ENCODE data around the gene CWC15.

DNA sequence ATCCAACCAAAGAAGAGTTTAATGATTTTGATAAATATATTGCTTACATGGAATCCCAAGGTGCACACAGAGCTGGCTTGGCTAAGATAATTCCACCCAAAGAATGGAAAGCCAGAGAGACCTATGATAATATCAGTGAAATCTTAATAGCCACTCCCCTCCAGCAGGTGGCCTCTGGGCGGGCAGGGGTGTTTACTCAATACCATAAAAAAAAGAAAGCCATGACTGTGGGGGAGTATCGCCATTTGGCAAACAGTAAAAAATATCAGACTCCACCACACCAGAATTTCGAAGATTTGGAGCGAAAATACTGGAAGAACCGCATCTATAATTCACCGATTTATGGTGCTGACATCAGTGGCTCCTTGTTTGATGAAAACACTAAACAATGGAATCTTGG, 24.1 kb upstream of the CWC15 start:
- TF ChIP-seq POLR2A (IDR thresholded peaks at IDR 0.05), result no peak
- TF ChIP-seq CTCF (IDR thresholded peaks at IDR 0.05), result no peak

All from body of pancreas (tissue), 4 donors.